ENCODE data around the gene PLAGL1.
"Not testable (repeated sequence)": the region's sequence is repeated elsewhere in the genome, so short reads cannot be mapped to it uniquely, and the experiment has no call there.

The PLAGL1 gene

DNA sequence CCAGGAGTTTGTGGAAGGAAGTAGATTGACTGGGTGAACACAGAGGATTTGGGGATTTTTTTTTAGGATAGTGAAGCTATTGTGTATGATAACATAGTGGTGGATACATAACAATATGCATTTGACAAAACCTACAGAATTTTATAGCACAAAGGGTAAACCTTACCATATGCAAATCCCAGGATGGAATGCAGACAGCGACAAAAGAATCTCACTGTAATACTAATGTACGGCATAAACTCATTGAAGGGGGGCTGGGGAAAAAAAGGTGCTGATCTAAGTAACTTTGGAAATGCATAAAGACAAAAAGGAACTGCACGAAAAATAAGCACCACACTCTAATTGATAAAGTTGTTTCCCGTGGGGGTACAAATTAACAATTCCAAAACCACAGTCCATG lies 15.2 kb upstream of the PLAGL1 start:
- TF ChIP-seq, protein P1, sequence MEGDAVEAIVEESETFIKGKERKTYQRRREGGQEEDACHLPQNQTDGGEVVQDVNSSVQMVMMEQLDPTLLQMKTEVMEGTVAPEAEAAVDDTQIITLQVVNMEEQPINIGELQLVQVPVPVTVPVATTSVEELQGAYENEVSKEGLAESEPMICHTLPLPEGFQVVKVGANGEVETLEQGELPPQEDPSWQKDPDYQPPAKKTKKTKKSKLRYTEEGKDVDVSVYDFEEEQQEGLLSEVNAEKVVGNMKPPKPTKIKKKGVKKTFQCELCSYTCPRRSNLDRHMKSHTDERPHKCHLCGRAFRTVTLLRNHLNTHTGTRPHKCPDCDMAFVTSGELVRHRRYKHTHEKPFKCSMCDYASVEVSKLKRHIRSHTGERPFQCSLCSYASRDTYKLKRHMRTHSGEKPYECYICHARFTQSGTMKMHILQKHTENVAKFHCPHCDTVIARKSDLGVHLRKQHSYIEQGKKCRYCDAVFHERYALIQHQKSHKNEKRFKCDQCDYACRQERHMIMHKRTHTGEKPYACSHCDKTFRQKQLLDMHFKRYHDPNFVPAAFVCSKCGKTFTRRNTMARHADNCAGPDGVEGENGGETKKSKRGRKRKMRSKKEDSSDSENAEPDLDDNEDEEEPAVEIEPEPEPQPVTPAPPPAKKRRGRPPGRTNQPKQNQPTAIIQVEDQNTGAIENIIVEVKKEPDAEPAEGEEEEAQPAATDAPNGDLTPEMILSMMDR (IDR thresholded peaks at IDR 0.05; ENCODE audit: low read depth, low read length) = no peak
- H3K4me3 ChIP-seq (replicated peaks in 1 of 2; ENCODE audit: low read depth in 2 of 2, low read length in 2 of 2) = no peak overlapping the region
- no peak for DNase-seq (ENCODE audit: low read depth in 2 of 2)

DNA sequence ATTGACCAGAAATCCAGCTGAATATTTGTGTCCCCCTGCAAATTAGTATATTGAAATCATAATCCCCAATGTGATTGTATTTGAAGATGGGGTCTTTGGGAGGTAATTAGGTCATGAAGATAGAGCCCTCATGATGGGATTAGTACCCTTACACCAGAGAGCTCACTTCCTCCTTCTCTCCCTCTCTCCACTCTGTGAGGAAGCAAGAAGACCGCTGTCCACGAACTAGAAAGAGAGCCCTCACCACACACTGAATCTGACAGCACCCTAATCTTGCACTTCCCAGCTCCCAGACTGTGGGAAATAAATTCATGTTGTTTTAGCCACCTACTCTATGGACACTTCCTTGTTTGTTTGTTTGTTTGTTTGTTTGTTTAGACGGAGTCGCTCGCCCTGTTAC lies 11.9 kb upstream of the PLAGL1 start:
- no peak for DNase-seq (ENCODE audit: low read depth in 2 of 2)
- TF ChIP-seq, protein P1 (IDR thresholded peaks at IDR 0.05; ENCODE audit: low read depth, low read length) = no peak

GRCh38 chr6:144017166-144018094 lies 9.4 kb upstream of the PLAGL1 start:
- TF ChIP-seq, protein P1 (IDR thresholded peaks at IDR 0.05; ENCODE audit: low read depth, low read length) = no peak
- no peak for DNase-seq (ENCODE audit: low read depth in 2 of 2)
- no peak overlapping the region for H3K4me3 ChIP-seq (replicated peaks in 1 of 2; ENCODE audit: low read depth in 2 of 2, low read length in 2 of 2)

More for the DNA sequence above, 11.9 kb upstream of the PLAGL1 start:
- H3K4me3 ChIP-seq (replicated peaks in 1 of 2; ENCODE audit: low read depth in 2 of 2, low read length in 2 of 2) = no peak overlapping the region

- TF ChIP-seq, protein P1 (IDR thresholded peaks at IDR 0.05; ENCODE audit: low read depth, low read length) = peak; percentile 88
- DNase-seq (ENCODE audit: low read depth in 2 of 2) = peak; percentile 86 to 87
- no peak overlapping the region for H3K4me3 ChIP-seq (replicated peaks in 1 of 2; ENCODE audit: low read depth in 2 of 2, low read length in 2 of 2)
These were observed 5.4 kb upstream of the PLAGL1 start for GRCh38 chr6:144013486-144013909.

DNA sequence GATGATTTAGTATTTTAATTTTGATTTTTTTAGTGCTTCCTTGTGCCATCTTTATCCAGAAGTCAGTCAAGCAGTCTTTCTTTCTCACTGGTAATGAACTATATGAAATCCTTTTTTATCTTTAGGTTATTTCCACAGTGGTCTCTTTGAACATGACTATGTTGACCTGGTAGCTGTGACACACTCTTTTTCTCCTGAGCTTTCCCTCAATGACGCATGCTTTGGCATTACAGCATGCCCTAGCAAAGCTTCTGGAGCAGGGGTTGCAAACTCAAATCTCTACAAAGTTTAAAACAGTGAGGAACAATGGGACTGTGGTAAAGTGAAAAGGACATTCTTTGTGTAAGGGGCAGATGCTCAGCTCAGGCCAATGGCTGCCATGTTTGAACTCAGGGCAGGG lies 4.5 kb upstream of the PLAGL1 start:
- TF ChIP-seq, protein P1 (IDR thresholded peaks at IDR 0.05; ENCODE audit: low read depth, low read length) = no peak
- DNase-seq (ENCODE audit: low read depth in 2 of 2) = peak; percentile 8 to 51
- no peak overlapping the region for H3K4me3 ChIP-seq (replicated peaks in 1 of 2; ENCODE audit: low read depth in 2 of 2, low read length in 2 of 2)

DNA sequence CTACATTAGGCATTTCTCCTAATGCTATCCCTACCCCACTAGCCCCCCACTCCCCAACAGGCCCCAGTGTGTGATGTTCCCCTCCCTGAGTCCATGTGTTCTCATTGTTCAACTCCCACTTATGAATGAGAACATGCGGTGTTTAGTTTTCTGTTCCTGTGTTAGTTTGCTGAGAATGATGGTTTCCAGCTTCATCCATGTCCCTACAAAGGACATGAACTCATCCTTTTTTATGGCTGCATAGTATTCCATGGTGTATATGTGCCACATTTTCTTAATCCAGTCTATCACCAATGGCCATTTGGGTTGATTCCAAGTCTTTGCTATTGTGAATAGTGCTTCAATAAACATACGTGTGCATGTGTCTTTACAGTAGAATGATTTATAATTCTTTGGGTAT lies 1.6 kb upstream of the PLAGL1 start:
- not testable (repeated sequence) for H3K4me3 ChIP-seq (replicated peaks in 1 of 2; ENCODE audit: low read depth in 2 of 2, low read length in 2 of 2); DNase-seq (ENCODE audit: low read depth in 2 of 2)

DNA sequence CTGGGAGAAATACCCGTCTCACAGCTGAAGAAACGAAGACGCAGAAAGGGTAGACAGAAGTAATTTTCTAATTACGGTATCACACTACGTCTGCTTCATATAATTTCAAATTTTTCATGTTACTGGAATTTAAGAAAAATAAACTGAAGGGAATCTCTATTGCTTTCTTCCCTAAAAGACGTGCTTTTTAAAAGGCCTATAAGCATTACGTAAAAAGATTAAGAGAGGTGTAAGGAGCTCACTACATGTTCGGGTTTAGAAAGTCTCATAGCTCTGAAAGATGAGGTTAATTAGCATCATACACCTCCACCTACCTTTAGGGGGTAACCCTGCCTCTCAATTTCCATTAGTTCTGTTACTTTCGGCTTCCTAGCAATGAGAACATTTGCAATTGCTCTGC lies 787 bp upstream of the PLAGL1 start:
- no peak for DNase-seq (ENCODE audit: low read depth in 2 of 2)
- no peak overlapping the region for H3K4me3 ChIP-seq (replicated peaks in 1 of 2; ENCODE audit: low read depth in 2 of 2, low read length in 2 of 2)

More for the DNA sequence above, 787 bp upstream of the PLAGL1 start:
- TF ChIP-seq, protein P1 (IDR thresholded peaks at IDR 0.05; ENCODE audit: low read depth, low read length) = no peak

Measured in cardiac fibroblast (primary cell).